Activated naive CD4-positive, alpha-beta T cell treated with Interleukin-2 at 50 U/mL for 16 hours (primary cell): ENCODE measurements around the gene NCR3LG1.

ENCODE experiments used
- DNase-seq: peaks from one replicate; pipeline ENCODE4 v3.0.0-alpha.2; 2020

Gene NCR3LG1

GRCh38 chr11:17394743-17395390 lies 43.3 kb downstream of the NCR3LG1 start:
- DNase-seq: no peak

GRCh38 chr11:17395554-17395961 lies 44.0 kb downstream of the NCR3LG1 start:
- no peak for DNase-seq

DNA sequence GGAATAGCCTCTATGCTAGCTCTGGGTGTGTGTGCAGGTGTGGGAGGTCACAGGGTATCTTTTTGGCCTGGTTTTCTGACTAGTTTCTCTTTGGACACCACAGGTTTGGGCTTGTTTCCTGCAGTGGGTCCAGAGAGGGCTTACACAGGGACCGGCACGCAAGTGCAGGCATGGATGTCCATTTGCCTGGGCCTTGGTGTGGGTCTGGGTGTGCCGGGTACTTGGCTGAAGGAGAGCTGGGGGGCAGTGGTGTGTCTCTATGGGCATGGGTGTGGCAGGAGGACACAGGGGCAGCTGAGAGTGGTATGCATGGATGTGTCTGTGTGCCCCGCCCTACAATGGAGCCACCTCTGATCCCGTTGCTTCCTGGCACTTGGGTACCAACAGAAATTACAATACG lies 44.4 kb downstream of the NCR3LG1 start:
- no peak for DNase-seq

GRCh38 chr11:17396598-17397310 lies 45.2 kb downstream of the NCR3LG1 start:
- DNase-seq: no peak

- DNase-seq: no peak
Measured at GRCh38 chr11:17397311-17398002, 45.9 kb downstream of the NCR3LG1 start.

- no peak for DNase-seq
Measured at GRCh38 chr11:17399236-17399635, 47.6 kb downstream of the NCR3LG1 start.

GRCh38 chr11:17400048-17400775 lies 48.6 kb downstream of the NCR3LG1 start:
- no peak for DNase-seq

- no peak for DNase-seq
Measured at GRCh38 chr11:17401316-17401715, 49.7 kb downstream of the NCR3LG1 start.

GRCh38 chr11:17401841-17402240 lies 50.2 kb downstream of the NCR3LG1 start:
- no peak for DNase-seq

GRCh38 chr11:17402486-17402885 lies 50.9 kb downstream of the NCR3LG1 start:
- no peak for DNase-seq

DNA sequence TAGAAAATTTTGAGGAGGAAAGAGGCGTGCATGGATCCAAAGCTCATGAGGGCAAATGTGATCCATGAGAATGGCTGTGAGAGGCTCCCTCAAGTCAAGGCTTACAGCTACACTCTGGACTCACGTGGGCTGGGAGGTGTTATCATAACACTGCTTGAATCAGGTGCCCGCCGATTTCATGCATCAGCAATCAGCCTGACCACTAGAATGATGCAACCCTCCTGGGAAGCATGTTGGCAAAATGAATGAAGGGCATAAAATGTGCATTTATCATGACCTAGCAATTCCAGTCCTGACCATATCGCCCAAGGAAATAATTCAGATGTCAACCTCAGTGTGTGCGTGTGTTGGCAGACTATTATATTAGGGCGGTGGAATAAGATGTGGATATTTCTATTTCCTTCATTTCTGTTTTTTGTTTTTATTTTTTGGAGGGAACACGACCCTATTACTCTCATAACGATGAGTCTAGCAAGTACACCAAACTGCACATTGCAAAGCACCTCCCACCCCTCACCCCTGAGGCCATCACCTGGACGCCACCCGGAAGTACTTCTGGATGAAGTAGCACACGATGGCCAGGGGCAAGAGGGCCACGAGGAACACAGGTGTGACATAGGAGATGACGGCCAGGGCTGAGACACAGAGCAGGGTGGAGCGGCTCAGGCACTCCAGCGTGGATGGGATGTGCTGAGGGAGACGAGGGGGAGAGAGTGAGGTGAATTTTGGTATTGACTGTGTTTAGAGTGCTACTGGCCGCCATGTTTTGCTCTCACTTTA lies 52.6 kb downstream of the NCR3LG1 start:
- DNase-seq: no peak

GRCh38 chr11:17405232-17406005 lies 53.8 kb downstream of the NCR3LG1 start:
- DNase-seq: no peak

DNA sequence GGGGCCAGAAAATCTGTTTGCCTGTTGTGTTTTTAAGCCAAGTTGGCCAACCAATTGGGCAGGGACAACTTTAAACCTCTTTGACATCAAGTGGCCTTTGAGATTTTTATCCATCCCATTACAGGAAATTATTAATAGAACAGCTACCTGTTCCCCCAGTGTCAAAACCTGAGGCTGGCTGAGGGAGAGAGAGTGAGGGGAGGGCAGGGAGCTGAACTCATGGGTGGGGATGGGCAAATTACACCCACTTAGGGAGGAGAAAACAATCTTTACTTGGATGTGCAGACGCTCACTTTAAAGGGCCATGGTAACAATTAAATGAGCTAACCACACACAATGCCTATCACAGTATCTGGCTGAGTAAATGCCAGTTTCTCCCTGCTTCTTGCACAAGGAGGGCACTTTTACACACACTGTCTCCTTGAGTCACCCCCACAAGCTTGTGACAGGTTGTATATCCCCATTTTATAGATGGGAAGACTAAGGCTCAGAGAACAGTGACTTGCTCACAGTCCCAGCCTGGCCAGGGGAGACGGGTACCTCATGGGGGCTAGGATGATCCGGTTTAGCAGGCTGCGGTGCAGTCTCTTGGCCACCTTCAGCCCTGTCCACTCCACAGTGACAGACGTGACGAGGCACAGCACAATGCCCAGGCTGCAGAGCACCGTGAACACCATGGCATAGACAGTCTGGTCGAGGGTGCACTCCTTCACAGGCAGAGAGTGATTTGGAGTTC lies 54.6 kb downstream of the NCR3LG1 start:
- DNase-seq: no peak

DNA sequence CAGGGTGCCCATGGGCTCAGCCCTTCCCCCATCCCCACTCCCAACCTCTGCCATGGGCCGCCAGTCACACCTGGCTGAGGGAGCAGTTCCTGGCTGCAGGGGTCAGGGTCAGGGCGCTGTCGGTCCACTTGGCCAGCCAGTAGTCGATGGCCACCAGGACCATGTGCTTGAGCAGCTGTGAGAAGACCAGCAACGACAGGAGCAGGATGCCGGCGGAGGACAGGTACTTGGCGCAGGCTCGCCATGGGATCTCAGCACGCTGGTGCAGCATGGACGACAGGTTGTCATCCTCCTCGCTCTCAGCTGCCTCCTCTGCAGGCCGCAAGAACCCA lies 55.2 kb downstream of the NCR3LG1 start:
- DNase-seq: no peak

GRCh38 chr11:17407575-17407974 lies 56.0 kb downstream of the NCR3LG1 start:
- DNase-seq: no peak

- no peak for DNase-seq
Measured at GRCh38 chr11:17408026-17408425, 56.4 kb downstream of the NCR3LG1 start.

DNA sequence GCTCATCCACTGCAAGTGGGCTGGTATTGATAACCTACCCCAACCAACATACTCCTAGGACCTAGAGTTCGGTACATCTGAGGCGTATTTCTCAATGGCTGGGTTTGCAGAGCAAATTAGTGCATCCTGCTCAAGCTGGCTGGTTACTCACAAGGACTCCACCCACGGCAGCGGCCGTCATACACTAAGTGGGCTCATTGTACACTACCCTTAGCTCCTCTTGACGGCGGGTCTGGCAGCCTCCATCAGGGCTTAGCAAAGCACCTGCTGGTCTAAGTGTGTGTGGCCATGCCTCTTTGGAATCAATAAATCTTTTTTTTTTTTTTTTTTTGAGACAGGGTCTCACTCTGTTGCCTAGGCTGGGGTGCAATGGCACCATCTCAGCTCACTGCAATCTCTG lies 57.0 kb downstream of the NCR3LG1 start:
- DNase-seq: no peak

- DNase-seq: no peak
Measured at GRCh38 chr11:17410606-17411379, 59.2 kb downstream of the NCR3LG1 start.

- DNase-seq: no peak
Measured at GRCh38 chr11:17411418-17411817, 59.8 kb downstream of the NCR3LG1 start.

- no peak for DNase-seq
Measured at GRCh38 chr11:17412488-17413180, 61.0 kb downstream of the NCR3LG1 start.
